CMK (cell line): ENCODE results near the gene GCKR.
"Not testable (repeated sequence)": the region's sequence is repeated elsewhere in the genome, so short reads cannot be mapped to it uniquely, and the experiment has no call there.

Experiments
- DNase-seq: peaks from one replicate; pipeline ENCODE4 v3.0.0-alpha.2; 2010; ENCODE audit warnings: low read depth

GCKR gene

GRCh38 chr2:27507293-27507692 lies 10.7 kb downstream of the GCKR start:
- DNase-seq = no peak

GRCh38 chr2:27509326-27509725 lies 12.7 kb downstream of the GCKR start:
- DNase-seq = no peak

- DNase-seq = no peak
Measured at GRCh38 chr2:27518113-27518781, 21.6 kb downstream of the GCKR start.

GRCh38 chr2:27518782-27519113 lies 22.1 kb downstream of the GCKR start:
- no peak for DNase-seq

GRCh38 chr2:27520316-27520715 lies 23.7 kb downstream of the GCKR start:
- DNase-seq = no peak

- DNase-seq = no peak
Measured at GRCh38 chr2:27522400-27522945, 25.8 kb downstream of the GCKR start.

- DNase-seq = no peak
Measured at GRCh38 chr2:27527182-27527581, 30.5 kb downstream of the GCKR start.

GRCh38 chr2:27531983-27532382 lies 35.3 kb downstream of the GCKR start:
- no peak for DNase-seq

- no peak for DNase-seq
Measured at GRCh38 chr2:27537287-27537686, 40.6 kb downstream of the GCKR start.

- DNase-seq = not testable (repeated sequence)
Measured at GRCh38 chr2:27538839-27539450, 42.3 kb downstream of the GCKR start.

- not testable (repeated sequence) for DNase-seq
Measured at GRCh38 chr2:27539649-27540048, 43.0 kb downstream of the GCKR start.

GRCh38 chr2:27544143-27544821 lies 47.6 kb downstream of the GCKR start:
- DNase-seq = no peak

- no peak for DNase-seq
Measured at GRCh38 chr2:27545348-27546141, 48.9 kb downstream of the GCKR start.

- DNase-seq = no peak
Measured at GRCh38 chr2:27549303-27549702, 52.7 kb downstream of the GCKR start.

- DNase-seq = no peak
Measured at GRCh38 chr2:27551514-27551913, 54.9 kb downstream of the GCKR start.

- DNase-seq = no peak
Measured at GRCh38 chr2:27552941-27553340, 56.3 kb downstream of the GCKR start.

- DNase-seq = not testable (repeated sequence)
Measured at GRCh38 chr2:27554451-27554850, 57.8 kb downstream of the GCKR start.

GRCh38 chr2:27559228-27559627 lies 62.6 kb downstream of the GCKR start:
- DNase-seq = no peak

- DNase-seq = no peak
Measured at GRCh38 chr2:27561060-27561459, 64.4 kb downstream of the GCKR start.

- no peak for DNase-seq
Measured at GRCh38 chr2:27566628-27567027, 70.0 kb downstream of the GCKR start.

GRCh38 chr2:27569398-27569797 lies 72.8 kb downstream of the GCKR start:
- DNase-seq = no peak

- DNase-seq = no peak
Measured at GRCh38 chr2:27571197-27571596, 74.6 kb downstream of the GCKR start.
